Upper lobe of left lung (tissue), 6 donors: ENCODE data around the gene DLGAP1. TPM values are rescaled to one million over a fixed set of nuclear protein-coding genes. Genes with fewer than 3 reads are reported as not detected.

ENCODE experiments used
- ATAC-seq, 2 donors: fragments of 200-7000 bp; cut with Tn5 transposase; one replicate each; pipeline ENCODE4 v1.9.1; 2022; ENCODE audit warnings: mild to moderate bottlenecking in 2 of 2, moderate library complexity in 2 of 2; ENCODE audit not compliant: low FRiP score in 2 of 2
- DNase-seq, 2 donors: peaks; one replicate each; pipeline ENCODE4 v3.0.0-alpha.2; 2019 to 2020
- H3K27ac ChIP-seq, 4 donors: fragments of 200-600 bp; sonication (generic); one replicate each; pipeline ENCODE4 v1.5.1; 2016 to 2019
- H3K27me3 ChIP-seq, 4 donors: fragments of 200-600 bp; sonication (generic); one replicate each; pipeline ENCODE4 v1.5.1; 2017 to 2019
- H3K36me3 ChIP-seq, 4 donors: fragments of 200-600 bp; sonication (generic); one replicate each; pipeline ENCODE4 v1.5.1; 2016 to 2019
- H3K4me1 ChIP-seq, 4 donors: fragments of 200-600 bp; sonication (generic); one replicate each; pipeline ENCODE4 v1.5.1; 2018 to 2019
- H3K4me3 ChIP-seq, 4 donors: fragments of 200-600 bp; sonication (generic); one replicate each; pipeline ENCODE4 v1.5.1; 2017 to 2019; ENCODE audit warnings: mild to moderate bottlenecking in 2 of 4, moderate library complexity in 1 of 4
- H3K9me3 ChIP-seq, 4 donors: fragments of 200-600 bp; sonication (generic); one replicate each; pipeline ENCODE4 v1.5.1; 2018 to 2019
- EP300 ChIP-seq, 4 donors: sonication (generic); formaldehyde crosslinking; IDR thresholded peaks; one replicate each; pipeline ENCODE4 v1.5.1; 2017; ENCODE audit warnings: antibody characterized with exemption in 4 of 4, control low read depth in 2 of 4
- POLR2A ChIP-seq, 4 donors: fragments of 450-650 bp; IDR thresholded peaks; one replicate each; pipeline ENCODE4 v1.5.1; 2016 to 2017; ENCODE audit warnings: antibody characterized with exemption in 4 of 4, mild to moderate bottlenecking in 2 of 4
- POLR2AphosphoS5 ChIP-seq, 2 donors: sonication (generic); formaldehyde crosslinking; IDR thresholded peaks; one replicate each; pipeline ENCODE4 v1.5.1; 2017; ENCODE audit warnings: antibody characterized with exemption in 2 of 2
- WGBS, 2 donors: methylation state at CpG; one replicate each; pipeline ENCODE4 v1.1.5; 2017 to 2018; 5-methylcytosine and 5-hydroxymethylcytosine counted together
- total RNA-seq, 6 donors: library from RNA; depleted of rRNA in 4 of 6; stranded (reverse); fragments of >200 nt in 4 of 6; gene quantifications; one replicate each; pipeline versions ENCODE4 v1.1.0 to v1.2.1, GENCODE V29; 2016 to 2021
- TF ChIP-seq, protein P1 (sequence below), 6 experiments: fragments of 450-650 bp in 4 of 6; fragments of 200-600 bp in 2 of 6; sonication (generic) in 2 of 6; IDR thresholded peaks; one replicate each; pipeline ENCODE4 v1.5.1; 2016 to 2019; ENCODE audit warnings: antibody characterized with exemption in 6 of 6
- donor health status: DM: no; HTN: no; CAD: no; lungs with moderate emphysema.
- donor health status: DM: no; HTN: yes; CAD: no; lungs with severe emphysema.

The DLGAP1 gene
- total RNA-seq, 6 donors from 2014 or later: 2.1 to 4.6 (median 3.6) TPM

DNA sequence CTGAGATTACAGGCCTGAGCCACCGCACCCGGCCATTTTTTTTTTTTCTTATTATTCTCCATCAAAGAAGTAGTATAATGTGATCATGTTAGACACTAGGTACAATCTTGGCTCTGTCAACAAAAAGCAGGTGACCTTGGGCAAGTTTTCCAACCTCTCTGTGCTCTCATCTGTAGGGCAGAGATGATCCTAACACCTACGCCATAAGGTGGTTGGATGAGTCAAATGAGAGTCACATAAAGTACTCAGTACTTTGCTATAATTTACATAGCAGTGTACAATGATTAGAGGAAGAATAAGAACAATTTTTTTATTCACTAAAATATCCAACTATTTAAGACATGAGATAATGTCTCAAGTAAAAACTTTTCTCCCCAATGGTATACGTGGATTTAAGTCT, 876.5 kb downstream of the DLGAP1 start:
- no peak for ATAC-seq
- H3K9me3 ChIP-seq: no peaks in the 10 kb centered on the region
- H3K36me3 ChIP-seq: no peaks in the 10 kb centered on the region
- no peak overlapping the region for H3K27ac ChIP-seq
- TF ChIP-seq, protein P1, sequence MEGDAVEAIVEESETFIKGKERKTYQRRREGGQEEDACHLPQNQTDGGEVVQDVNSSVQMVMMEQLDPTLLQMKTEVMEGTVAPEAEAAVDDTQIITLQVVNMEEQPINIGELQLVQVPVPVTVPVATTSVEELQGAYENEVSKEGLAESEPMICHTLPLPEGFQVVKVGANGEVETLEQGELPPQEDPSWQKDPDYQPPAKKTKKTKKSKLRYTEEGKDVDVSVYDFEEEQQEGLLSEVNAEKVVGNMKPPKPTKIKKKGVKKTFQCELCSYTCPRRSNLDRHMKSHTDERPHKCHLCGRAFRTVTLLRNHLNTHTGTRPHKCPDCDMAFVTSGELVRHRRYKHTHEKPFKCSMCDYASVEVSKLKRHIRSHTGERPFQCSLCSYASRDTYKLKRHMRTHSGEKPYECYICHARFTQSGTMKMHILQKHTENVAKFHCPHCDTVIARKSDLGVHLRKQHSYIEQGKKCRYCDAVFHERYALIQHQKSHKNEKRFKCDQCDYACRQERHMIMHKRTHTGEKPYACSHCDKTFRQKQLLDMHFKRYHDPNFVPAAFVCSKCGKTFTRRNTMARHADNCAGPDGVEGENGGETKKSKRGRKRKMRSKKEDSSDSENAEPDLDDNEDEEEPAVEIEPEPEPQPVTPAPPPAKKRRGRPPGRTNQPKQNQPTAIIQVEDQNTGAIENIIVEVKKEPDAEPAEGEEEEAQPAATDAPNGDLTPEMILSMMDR (IDR thresholded peaks at IDR 0.05): no peak
- TF ChIP-seq EP300 (IDR thresholded peaks at IDR 0.05) (no peak), POLR2A (IDR thresholded peaks at IDR 0.05) (no peak), POLR2AphosphoS5 (IDR thresholded peaks at IDR 0.05) (no peak)
- no peaks in the 10 kb centered on the region for H3K4me1 ChIP-seq
- no peak for DNase-seq
- H3K4me3 ChIP-seq: no peak overlapping the region
- 84 to 97% methylated on average over 4 of the region's 4 CpGs for WGBS, 2 donors
- H3K27me3 ChIP-seq: no peaks in the 10 kb centered on the region

DNA sequence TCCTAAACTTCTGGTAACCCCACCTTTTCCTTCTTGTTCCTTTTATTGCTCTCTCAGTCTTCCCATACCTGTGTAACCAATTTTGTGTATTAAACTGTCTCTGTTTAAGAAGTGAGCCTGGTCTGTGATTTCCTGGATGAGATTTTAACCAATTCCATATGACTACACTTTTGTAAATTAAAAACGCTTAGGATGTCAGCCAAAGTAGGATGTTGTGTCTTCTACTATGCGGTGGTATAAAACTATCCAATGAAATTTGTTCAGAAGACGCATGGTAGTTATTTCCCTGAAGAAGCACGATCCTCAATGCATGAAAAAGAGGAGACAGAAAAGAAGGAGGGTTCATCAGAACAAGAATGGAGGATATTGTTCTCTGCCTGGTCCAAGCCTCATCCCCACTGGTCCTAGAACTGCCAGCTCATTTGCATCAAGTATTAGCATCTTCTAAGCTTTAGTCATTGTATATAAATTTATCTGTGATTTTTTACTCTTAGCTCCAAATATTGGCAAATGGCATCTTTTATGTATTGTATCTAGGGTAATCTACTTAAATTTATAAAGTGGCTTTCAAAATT, 877.7 kb downstream of the DLGAP1 start:
- WGBS, 2 donors: 92 to 95% methylated on average over 4 of the region's 4 CpGs
- no peaks in the 10 kb centered on the region for H3K9me3 ChIP-seq
- no peaks in the 10 kb centered on the region for H3K27me3 ChIP-seq
- H3K27ac ChIP-seq: no peak overlapping the region
- no peak overlapping the region for H3K4me3 ChIP-seq
- H3K36me3 ChIP-seq: no peaks in the 10 kb centered on the region
- DNase-seq: no peak
- ATAC-seq: no peak
- TF ChIP-seq POLR2AphosphoS5 (IDR thresholded peaks at IDR 0.05) (no peak), POLR2A (IDR thresholded peaks at IDR 0.05) (no peak), EP300 (IDR thresholded peaks at IDR 0.05) (no peak)
- TF ChIP-seq, protein P1 (IDR thresholded peaks at IDR 0.05): no peak
- H3K4me1 ChIP-seq: no peaks in the 10 kb centered on the region

GRCh38 chr18:3572761-3573160, 882.3 kb downstream of the DLGAP1 start:
- 91 to 96% methylated on average over 1 of the region's 1 CpG for WGBS, 2 donors
- Histone ChIP-seq H3K9me3 (no peaks in the 10 kb centered on the region), H3K36me3 (no peaks in the 10 kb centered on the region), H3K4me1 (no peaks in the 10 kb centered on the region), H3K4me3 (no peak overlapping the region), H3K27ac (no peak overlapping the region), H3K27me3 (no peaks in the 10 kb centered on the region)
- no peak for DNase-seq
- no peak for ATAC-seq
- TF ChIP-seq POLR2A (IDR thresholded peaks at IDR 0.05): no peak

DNA sequence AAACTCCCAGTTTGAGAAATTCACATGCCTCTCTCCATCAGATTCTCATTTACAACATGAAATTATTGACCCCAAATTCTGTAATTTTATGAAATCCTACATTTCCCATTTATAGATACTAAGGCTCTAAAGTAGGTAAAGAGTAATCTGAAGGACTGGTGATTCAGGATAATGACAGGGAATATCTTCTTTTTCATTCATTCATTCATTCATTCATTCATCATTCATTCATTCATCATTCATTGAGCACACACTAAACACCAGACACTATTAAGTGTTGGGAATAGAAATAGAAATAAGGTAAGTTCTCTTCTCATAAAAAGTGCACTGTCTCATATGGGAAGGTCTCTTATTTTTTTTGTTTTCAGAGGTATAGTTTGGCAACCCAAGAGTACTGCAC, 888.3 kb downstream of the DLGAP1 start:
- H3K27me3 ChIP-seq: no peaks in the 10 kb centered on the region
- DNase-seq (no peak), ATAC-seq (no peak)
- H3K36me3 ChIP-seq: no peaks in the 10 kb centered on the region
- TF ChIP-seq POLR2AphosphoS5 (IDR thresholded peaks at IDR 0.05) (no peak), POLR2A (IDR thresholded peaks at IDR 0.05) (no peak), EP300 (IDR thresholded peaks at IDR 0.05) (no peak)
- TF ChIP-seq, protein P1 (IDR thresholded peaks at IDR 0.05): no peak
- no peaks in the 10 kb centered on the region for H3K4me1 ChIP-seq
- H3K9me3 ChIP-seq: no peaks in the 10 kb centered on the region
- no peak overlapping the region for H3K4me3 ChIP-seq
- no peak overlapping the region for H3K27ac ChIP-seq

DNA sequence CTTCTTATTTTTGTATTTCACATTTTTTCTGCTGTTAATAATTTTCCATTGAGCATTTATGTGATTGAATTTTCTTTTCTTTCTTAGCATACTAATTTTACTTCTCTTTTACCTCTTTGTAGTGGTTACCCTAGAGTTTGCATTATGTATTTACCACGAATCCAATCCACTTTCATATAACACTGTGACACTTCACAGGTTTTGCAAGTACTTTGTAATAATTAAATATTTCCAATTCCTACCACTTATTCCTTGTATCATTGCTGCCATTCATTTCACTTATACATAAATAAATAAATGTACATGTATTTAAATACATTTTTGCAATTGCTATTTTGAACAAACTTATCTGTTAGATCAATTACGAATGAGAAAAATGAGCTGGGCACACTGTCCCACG, 894.4 kb downstream of the DLGAP1 start:
- no peak overlapping the region for H3K27ac ChIP-seq
- no peaks in the 10 kb centered on the region for H3K9me3 ChIP-seq
- TF ChIP-seq, protein P1 (IDR thresholded peaks at IDR 0.05): no peak
- TF ChIP-seq EP300 (IDR thresholded peaks at IDR 0.05): no peak
- no peak for TF ChIP-seq POLR2A (IDR thresholded peaks at IDR 0.05)
- no peak for TF ChIP-seq POLR2AphosphoS5 (IDR thresholded peaks at IDR 0.05)
- 55 to 74% methylated on average over 3 of the region's 3 CpGs for WGBS, 2 donors
- no peaks in the 10 kb centered on the region for H3K36me3 ChIP-seq
- ATAC-seq (no peak), DNase-seq (no peak)
- no peak overlapping the region for H3K4me3 ChIP-seq
- no peaks in the 10 kb centered on the region for H3K27me3 ChIP-seq
- no peaks in the 10 kb centered on the region for H3K4me1 ChIP-seq
